GM10248 (cell line): ENCODE data around the gene KLHL10.

ENCODE experiments used
- CTCF ChIA-PET: fragments of 300-600 bp; sonication (Branson Sonifier 250); formaldehyde crosslinking; extraction: SDS; loops from one replicate; lab custom pipeline; 2021; ENCODE audit warnings: antibody characterized with exemption; lab: Yijun Ruan, JAX
- POLR2A ChIA-PET: fragments of 350-650 bp; sonication (Branson Sonifier 250); formaldehyde crosslinking; extraction: SDS; loops from one replicate; lab custom pipeline; 2020; ENCODE audit warnings: antibody characterized with exemption; lab: Yijun Ruan, JAX
- DNase-seq: peaks from one replicate; pipeline ENCODE4 v3.0.0; 2012; ENCODE audit errors: extremely low spot score
- CTCF ChIP-seq: IDR thresholded peaks from 2 replicates; pipeline ENCODE4 v1.5.1; 2012; ENCODE audit warnings: mild to moderate bottlenecking, low read depth; ENCODE audit errors: extremely low read depth, missing control alignments, control extremely low read depth

KLHL10 gene

DNA sequence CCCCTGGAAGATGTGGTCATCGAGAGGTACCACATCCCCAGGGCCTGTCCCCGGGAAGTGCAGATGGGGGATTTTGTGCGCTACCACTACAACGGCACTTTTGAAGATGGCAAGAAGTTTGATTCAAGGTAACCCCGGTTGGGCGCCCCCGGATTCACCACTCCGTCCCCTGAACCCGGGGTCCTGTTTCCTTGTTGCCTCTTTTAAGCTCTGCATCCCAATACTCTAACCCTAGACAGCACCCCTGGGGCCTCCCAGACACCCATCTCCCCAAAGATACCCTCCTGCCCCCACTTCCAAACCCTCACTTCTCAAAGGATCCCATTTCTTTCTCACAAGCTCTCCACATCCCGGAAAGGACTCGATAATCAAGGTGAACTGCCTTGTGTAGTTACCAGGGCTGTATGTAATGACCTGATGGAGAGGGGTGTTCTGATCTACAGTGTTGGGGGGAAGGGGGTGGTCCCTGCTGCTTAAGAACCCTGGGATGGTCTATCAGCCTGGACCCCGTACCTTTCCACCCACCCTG is 24.4 kb upstream of the KLHL10 start:
- ChIA-PET CTCF (no interaction called here), POLR2A (no interaction called here)
- no peak for TF ChIP-seq CTCF
- DNase-seq: no peak

DNA sequence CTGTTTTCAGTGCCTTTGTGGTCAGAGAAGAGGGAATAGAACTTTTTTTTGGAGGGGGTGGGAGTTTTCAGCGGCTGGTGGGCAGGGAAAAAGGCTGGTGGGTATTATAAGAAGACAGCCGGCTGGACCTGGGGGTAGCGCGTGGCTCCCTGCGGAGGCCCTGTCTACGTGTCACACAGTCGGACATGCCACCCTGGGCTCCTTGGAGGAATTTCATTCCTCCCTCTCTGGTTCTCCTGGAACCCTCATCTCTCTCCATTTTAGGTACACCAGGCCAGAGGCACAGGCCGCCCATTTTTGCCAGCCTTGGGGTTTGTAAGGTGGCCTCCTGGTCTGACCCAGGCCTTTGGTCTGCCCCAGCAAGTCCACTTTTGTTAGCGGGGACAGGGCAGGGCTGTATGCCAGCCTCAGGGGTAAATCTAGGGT is 23.9 kb upstream of the KLHL10 start:
- ChIA-PET CTCF (interaction anchor here (1.9 kb wide), 1 partner anchor 28 kb away, joined by 6 read pairs; the partner anchor contains the start of gene JUP), POLR2A (no interaction called here)
- DNase-seq: no peak
- no peak for TF ChIP-seq CTCF

- ChIA-PET POLR2A (no interaction called here), CTCF (interaction anchor here (0.8 to 1.9 kb wide), 2 partner anchors 11 to 28 kb away, joined by 3 to 6 read pairs; partner anchors contain the start of gene JUP)
- no peak for TF ChIP-seq CTCF
- no peak for DNase-seq
These were observed 23.4 kb upstream of the KLHL10 start for GRCh38 chr17:41814195-41814594.

- DNase-seq: no peak
- TF ChIP-seq CTCF: no peak
- POLR2A ChIA-PET: no interaction called here
- CTCF ChIA-PET: no interaction called here
These were observed 20.8 kb upstream of the KLHL10 start for GRCh38 chr17:41816637-41817320.

GRCh38 chr17:41818024-41818423 is 19.6 kb upstream of the KLHL10 start:
- CTCF ChIA-PET: interaction anchor here (2.4 kb wide), 1 partner anchor 16 kb away, joined by 9 read pairs; no protein-coding TSS in a partner anchor

GRCh38 chr17:41821776-41822175 is 15.8 kb upstream of the KLHL10 start:
- ChIA-PET CTCF (interaction anchor here (1.3 to 2.4 kb wide), 2 partner anchors 11 to 245 kb away, joined by 3 to 9 read pairs; partner anchors contain the start of gene P3H4), POLR2A (no interaction called here)
- TF ChIP-seq CTCF: no peak
- DNase-seq: no peak

More at GRCh38 chr17:41818024-41818423, 19.6 kb upstream of the KLHL10 start:
- no peak for TF ChIP-seq CTCF
- POLR2A ChIA-PET: interaction anchor here (0.6 kb wide), 1 partner anchor 758 kb away, joined by 4 read pairs; the partner anchor contains the start of gene KRTAP2-3
- no peak for DNase-seq
